Measurements from ENCODE around the gene B4GALT5.
A peak's percentile ranks its signal among the peaks of the same experiment; 100 is the strongest.
"Not testable (repeated sequence)": the region's sequence is repeated elsewhere in the genome, so short reads cannot be mapped to it uniquely, and the experiment has no call there.

The B4GALT5 gene

GRCh38 chr20:49679634-49680033 is 34.0 kb downstream of the B4GALT5 start:
- DNase-seq (ENCODE audit: low read depth in 2 of 2) = no peak

GRCh38 chr20:49677777-49678758 is 35.6 kb downstream of the B4GALT5 start:
- DNase-seq (ENCODE audit: low read depth in 2 of 2) = no peak

- no peak for DNase-seq (ENCODE audit: low read depth in 2 of 2)
Observed at GRCh38 chr20:49676581-49677291, 36.9 kb downstream of the B4GALT5 start.

GRCh38 chr20:49675368-49676151 is 38.1 kb downstream of the B4GALT5 start:
- no peak for DNase-seq (ENCODE audit: low read depth in 2 of 2)

- no peak for DNase-seq (ENCODE audit: low read depth in 2 of 2)
Observed at GRCh38 chr20:49674383-49675352, 39.0 kb downstream of the B4GALT5 start.

- no peak for DNase-seq (ENCODE audit: low read depth in 2 of 2)
Observed at GRCh38 chr20:49672096-49672664, 41.5 kb downstream of the B4GALT5 start.

- no peak for DNase-seq (ENCODE audit: low read depth in 2 of 2)
Observed at GRCh38 chr20:49671433-49671832, 42.2 kb downstream of the B4GALT5 start.

GRCh38 chr20:49669601-49670189 is 44.0 kb downstream of the B4GALT5 start:
- DNase-seq (ENCODE audit: low read depth in 2 of 2) = no peak

GRCh38 chr20:49668878-49669195 is 44.8 kb downstream of the B4GALT5 start:
- DNase-seq (ENCODE audit: low read depth in 2 of 2) = not testable (repeated sequence)

GRCh38 chr20:49668181-49668877 is 45.3 kb downstream of the B4GALT5 start:
- DNase-seq (ENCODE audit: low read depth in 2 of 2) = peak; percentile 35 to 60

GRCh38 chr20:49666911-49667310 is 46.8 kb downstream of the B4GALT5 start:
- no peak for DNase-seq (ENCODE audit: low read depth in 2 of 2)

GRCh38 chr20:49665796-49666195 is 47.9 kb downstream of the B4GALT5 start:
- DNase-seq (ENCODE audit: low read depth in 2 of 2) = no peak

- no peak for DNase-seq (ENCODE audit: low read depth in 2 of 2)
Observed at GRCh38 chr20:49664612-49665313, 48.9 kb downstream of the B4GALT5 start.

- DNase-seq (ENCODE audit: low read depth in 2 of 2) = no peak
Observed at GRCh38 chr20:49663112-49663511, 50.6 kb downstream of the B4GALT5 start.

- no peak for DNase-seq (ENCODE audit: low read depth in 2 of 2)
Observed at GRCh38 chr20:49661560-49662329, 51.9 kb downstream of the B4GALT5 start.

GRCh38 chr20:49660912-49661311 is 52.8 kb downstream of the B4GALT5 start:
- no peak for DNase-seq (ENCODE audit: low read depth in 2 of 2)

- DNase-seq (ENCODE audit: low read depth in 2 of 2) = no peak
Observed at GRCh38 chr20:49659056-49659455, 54.6 kb downstream of the B4GALT5 start.

GRCh38 chr20:49658508-49658907 is 55.2 kb downstream of the B4GALT5 start:
- DNase-seq (ENCODE audit: low read depth in 2 of 2) = no peak
